Activated naive CD4-positive, alpha-beta T cell treated with Interleukin-2 at 50 U/mL for 16 hours (primary cell): ENCODE results near the gene ZBTB48.
"Not testable (repeated sequence)": the region's sequence is repeated elsewhere in the genome, so short reads cannot be mapped to it uniquely, and the experiment has no call there.

Experiments used
- DNase-seq: peaks from one replicate; pipeline ENCODE4 v3.0.0-alpha.2; 2020

ZBTB48 gene

DNA sequence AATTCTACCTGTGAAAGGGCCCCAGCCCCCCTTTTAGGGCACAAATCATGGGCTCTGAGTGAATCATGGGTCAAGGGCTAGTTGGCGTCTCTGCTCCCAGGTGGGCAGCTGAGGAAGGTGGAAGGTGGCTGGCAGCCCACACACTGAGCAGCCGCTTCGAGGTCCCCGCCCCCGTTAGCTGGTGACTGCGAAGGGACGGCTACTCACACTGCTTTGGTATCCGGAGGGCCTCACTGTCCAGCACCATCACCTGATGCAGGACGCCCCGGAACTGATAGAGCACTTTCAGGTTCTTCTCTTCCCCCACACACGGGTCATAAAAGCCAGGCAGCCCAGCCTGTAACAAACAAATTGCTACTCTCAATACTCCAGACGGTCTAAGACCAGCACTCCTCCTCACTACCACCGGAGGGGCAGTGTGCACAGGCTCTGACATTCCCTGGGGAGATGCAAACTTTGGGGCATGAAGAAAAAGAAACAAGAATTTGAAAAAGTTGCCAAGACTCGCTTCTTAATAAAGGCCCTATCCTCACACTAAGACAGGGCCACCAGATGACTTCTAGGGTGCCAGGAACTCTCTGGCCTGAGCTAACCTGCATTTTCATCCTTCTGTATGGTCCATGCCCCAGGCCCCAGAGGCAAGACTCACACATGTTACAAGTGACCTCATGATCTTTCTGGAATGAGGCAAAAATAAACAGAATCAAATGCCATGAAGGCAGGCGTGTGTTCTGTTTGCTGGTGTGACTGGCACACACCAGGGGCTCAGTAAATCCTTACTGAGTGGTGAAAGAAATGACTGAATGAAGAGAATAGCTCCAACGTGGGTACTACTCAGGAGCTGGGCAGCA lies 56.3 kb downstream of the ZBTB48 start:
- no peak for DNase-seq

DNA sequence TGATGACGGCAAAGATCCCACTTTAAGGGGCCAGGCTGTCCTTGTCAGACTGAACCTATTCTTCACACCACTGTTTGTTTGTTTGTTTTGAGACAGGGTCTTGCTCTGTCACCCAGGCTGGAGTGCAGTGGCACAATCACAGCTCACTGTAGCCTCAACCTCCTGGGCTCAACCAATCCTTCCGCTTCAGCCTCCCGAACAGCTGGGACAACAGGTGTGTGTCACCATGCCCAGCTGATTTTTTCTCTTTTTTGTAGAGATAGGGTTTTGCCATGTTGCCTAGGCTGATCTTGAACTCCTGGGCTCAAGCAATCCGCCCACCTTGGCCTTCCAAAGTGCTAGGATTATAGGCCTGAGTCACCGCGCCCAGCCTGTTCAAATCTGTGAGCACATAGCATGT lies 57.0 kb downstream of the ZBTB48 start:
- not testable (repeated sequence) for DNase-seq

DNA sequence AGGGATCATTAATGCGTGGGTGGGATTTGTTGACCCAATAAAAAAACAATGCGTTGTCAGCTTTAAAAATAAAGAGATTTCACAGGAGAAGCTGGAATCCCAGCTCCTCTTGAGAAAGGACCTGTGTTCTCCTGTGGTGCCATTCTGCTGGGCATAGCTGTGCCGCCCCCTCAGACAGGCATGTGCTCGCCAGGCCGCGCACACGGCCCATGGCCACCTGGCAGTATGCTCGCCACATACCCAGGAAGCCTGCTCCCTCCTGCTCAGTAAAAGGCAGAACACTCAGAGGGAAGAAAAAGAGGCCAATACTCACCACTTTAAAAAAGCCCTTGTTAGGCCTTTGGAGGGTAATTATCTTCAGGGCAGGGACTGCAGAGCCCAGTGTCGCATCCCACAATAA lies 58.0 kb downstream of the ZBTB48 start:
- no peak for DNase-seq

DNA sequence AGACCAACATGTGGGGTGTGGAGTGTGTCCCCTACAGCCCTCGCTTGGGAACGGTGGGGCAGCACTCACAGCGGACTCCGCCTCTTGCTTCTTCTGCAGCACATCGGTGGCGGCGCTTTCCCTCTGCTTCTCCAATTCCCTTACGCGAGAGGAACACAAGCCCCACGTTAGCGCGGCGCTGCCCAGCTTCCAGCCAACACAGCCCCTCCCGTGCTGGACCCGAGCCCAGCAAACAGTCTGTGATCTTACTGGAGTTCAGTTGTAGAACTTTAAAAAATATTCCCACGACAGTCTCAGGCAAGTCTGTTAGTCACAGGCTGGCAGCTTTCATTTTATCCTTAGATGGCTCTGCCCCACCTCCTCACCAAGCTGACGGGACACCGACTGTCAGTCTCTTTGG lies 58.4 kb downstream of the ZBTB48 start:
- no peak for DNase-seq
